Stimulated activated CD4-positive, alpha-beta T cell treated with anti-CD3 and anti-CD28 coated beads, Interleukin-15, amount 100 ng/mL, for 24 hours (primary cell): ENCODE measurements around the gene NCDN.

Experiments used
- DNase-seq: peaks from one replicate; pipeline ENCODE4 v3.0.0-alpha.2; 2020

The NCDN gene

GRCh38 chr1:35592991-35593769, 35.6 kb downstream of the NCDN start:
- DNase-seq = no peak

- no peak for DNase-seq
Observed at GRCh38 chr1:35594005-35594760, 36.6 kb downstream of the NCDN start.

- DNase-seq = no peak
Observed at GRCh38 chr1:35595684-35596083, 38.1 kb downstream of the NCDN start.

- no peak for DNase-seq
Observed at GRCh38 chr1:35597870-35598269, 40.3 kb downstream of the NCDN start.

GRCh38 chr1:35598895-35599294, 41.3 kb downstream of the NCDN start:
- DNase-seq = no peak

GRCh38 chr1:35599411-35599810, 41.8 kb downstream of the NCDN start:
- DNase-seq = no peak

GRCh38 chr1:35600593-35600992, 43.0 kb downstream of the NCDN start:
- DNase-seq = no peak

- DNase-seq = no peak
Observed at GRCh38 chr1:35603468-35603867, 45.9 kb downstream of the NCDN start.

- DNase-seq = no peak
Observed at GRCh38 chr1:35603941-35604340, 46.3 kb downstream of the NCDN start.

GRCh38 chr1:35605071-35605866, 47.7 kb downstream of the NCDN start:
- no peak for DNase-seq

GRCh38 chr1:35605867-35606182, 48.2 kb downstream of the NCDN start:
- DNase-seq = no peak

GRCh38 chr1:35611655-35612054, 54.1 kb downstream of the NCDN start:
- no peak for DNase-seq

GRCh38 chr1:35615440-35615839, 57.8 kb downstream of the NCDN start:
- no peak for DNase-seq
